Psoas muscle (tissue), 8 donors: Measurements from ENCODE around the gene PDZRN4. TPM values are rescaled to one million over a fixed set of nuclear protein-coding genes. Genes with fewer than 3 reads are reported as not detected.

ENCODE experiments used
- ATAC-seq, 4 donors: fragments of 200-7000 bp; cut with Tn5 transposase; one replicate each; pipeline ENCODE4 v1.9.1; 2020; ENCODE audit warnings: moderate library complexity in 3 of 4, mild to moderate bottlenecking in 2 of 4
- DNase-seq, 2 donors: peaks; one replicate each; pipeline ENCODE4 v3.0.0-alpha.2; 2020
- H3K27ac ChIP-seq: fragments of 200-600 bp; one replicate; pipeline ENCODE4 v1.8.0; 2022
- H3K27me3 ChIP-seq, 3 donors: fragments of 200-600 bp in 1 of 3; one replicate each; pipeline versions ENCODE4 v1.6.1 to v1.8.0; 2013 to 2022; ENCODE audit warnings: low read length in 2 of 3, mild to moderate bottlenecking in 2 of 3, moderate library complexity in 1 of 3; ENCODE audit not compliant: insufficient read depth in 3 of 3
- H3K36me3 ChIP-seq, 2 donors: fragments of 200-600 bp in 1 of 2; one replicate each; pipeline versions ENCODE4 v1.6.1 to v1.8.0; 2013 to 2022; ENCODE audit warnings: low read depth in 1 of 2, mild to moderate bottlenecking in 1 of 2, moderate library complexity in 1 of 2; ENCODE audit not compliant: insufficient read depth in 1 of 2
- H3K4me1 ChIP-seq: fragments of 200-600 bp; one replicate; pipeline ENCODE4 v1.8.0; 2022
- H3K4me3 ChIP-seq: fragments of 200-600 bp; one replicate; pipeline ENCODE4 v1.8.0; 2022; ENCODE audit warnings: mild to moderate bottlenecking
- H3K9me3 ChIP-seq: fragments of 200-600 bp; one replicate; pipeline ENCODE4 v1.8.0; 2022
- CTCF ChIP-seq: fragments of 200-600 bp; IDR thresholded peaks from one replicate; pipeline ENCODE4 v1.8.0; 2022; ENCODE audit warnings: antibody characterized with exemption
- WGBS, 3 donors: extraction: QIAGEN DNeasy Blood & Tissue Kit; methylation state at CpG; one replicate each; pipeline versions ENCODE4 v1.1.6 to v1.1.7; 2013; 5-methylcytosine and 5-hydroxymethylcytosine counted together
- intact Hi-C, 2 donors: fragments of 100-400 bp; cut with DNase I; formaldehyde crosslinking; loops; one replicate each; pipeline versions ENCODE4 v1.11.0 to v1.14.2; 2022
- polyA plus RNA-seq, 3 donors: library from polyadenylated mRNA; stranded (reverse); fragments of 200-250 nt; gene quantifications; one replicate each; pipeline ENCODE4 v1.2.3, GENCODE V29; 2013
- total RNA-seq, 4 donors: library from RNA; stranded (reverse); fragmentation: NEBNext Ultra II Directional in 2 of 4; extraction: Animal tissue kit (Norgen Biotek cat#: 25700) in 2 of 4; gene quantifications; one replicate each; pipeline versions ENCODE4 v1.2.1 to v1.2.4, GENCODE V29; 2021 to 2023
- donor health status: healthy with polysubstance abuse.
- donor health status: DM: no; HTN: no; CAD: no; lungs with moderate emphysema.
- donor health status: Bipolar disorder and iron deficiency.
- donor health status: healthy.
- donor health status: DM: yes; HTN: yes; CAD: no.
- donor health status: DM: no; HTN: no; CAD: no.
- donor health status: DM: no; HTN: no; CAD: no.
- donor health status: DM: yes; HTN: yes; CAD: no.

PDZRN4 gene
- total and polyA plus RNA-seq, 7 donors = 0.11 to 0.39 (median 0.20) TPM; not detected in 1

GRCh38 chr12:41380878-41381277, 192.8 kb downstream of the PDZRN4 start:
- Histone ChIP-seq H3K4me3 (no peak overlapping the region), H3K9me3 (peaks cover 4% of the 10 kb centered on the region), H3K36me3 (no peaks in the 10 kb centered on the region), H3K27me3 (no peaks in the 10 kb centered on the region), H3K4me1 (no peaks in the 10 kb centered on the region), H3K27ac (no peak overlapping the region)
- TF ChIP-seq CTCF = no peak
- ATAC-seq (no peak), DNase-seq (no peak)
- intact Hi-C loops = no loop called here

GRCh38 chr12:41402801-41403200, 214.7 kb downstream of the PDZRN4 start:
- DNase-seq (no peak), ATAC-seq (no peak)
- WGBS, 3 donors = 86 to 87% (median 87%) methylated on average over 6 of the region's 6 CpGs
- no peak for TF ChIP-seq CTCF
- H3K36me3 ChIP-seq = no peaks in the 10 kb centered on the region
- no peak overlapping the region for H3K4me3 ChIP-seq
- H3K27ac ChIP-seq = no peak overlapping the region
- H3K27me3 ChIP-seq = no peaks in the 10 kb centered on the region
- no peaks in the 10 kb centered on the region for H3K9me3 ChIP-seq
- intact Hi-C loops = no loop called here
- no peaks in the 10 kb centered on the region for H3K4me1 ChIP-seq

- 40 to 53% (median 42%) methylated on average over 3 of the region's 3 CpGs for WGBS, 3 donors
- H3K27ac ChIP-seq = no peak overlapping the region
- DNase-seq (no peak), ATAC-seq (no peak)
- no peak overlapping the region for H3K4me3 ChIP-seq
- TF ChIP-seq CTCF = no peak
- H3K4me1 ChIP-seq = no peaks in the 10 kb centered on the region
- H3K9me3 ChIP-seq = no peaks in the 10 kb centered on the region
- intact Hi-C loops = no loop called here
- no peaks in the 10 kb centered on the region for H3K36me3 ChIP-seq
- H3K27me3 ChIP-seq = no peaks in the 10 kb centered on the region
These were observed 219.2 kb downstream of the PDZRN4 start for GRCh38 chr12:41407232-41407799.

- no peaks in the 10 kb centered on the region for H3K36me3 ChIP-seq
- ATAC-seq (no peak), DNase-seq (no peak)
- H3K9me3 ChIP-seq = no peaks in the 10 kb centered on the region
- no peak for TF ChIP-seq CTCF
- H3K4me3 ChIP-seq = no peak overlapping the region
- intact Hi-C loops = no loop called here
- no peaks in the 10 kb centered on the region for H3K27me3 ChIP-seq
- H3K27ac ChIP-seq = no peak overlapping the region
- H3K4me1 ChIP-seq = no peaks in the 10 kb centered on the region
- WGBS, 3 donors = 64 to 81% (median 68%) methylated on average over 2 of the region's 2 CpGs
These were observed 221.5 kb downstream of the PDZRN4 start for GRCh38 chr12:41409628-41410027.

GRCh38 chr12:41418586-41418985, 230.5 kb downstream of the PDZRN4 start:
- WGBS, 3 donors = 37 to 42% (median 39%) methylated on average over 3 of the region's 3 CpGs
- no peaks in the 10 kb centered on the region for H3K36me3 ChIP-seq
- ATAC-seq (no peak), DNase-seq (no peak)
- intact Hi-C loops = no loop called here
- no peaks in the 10 kb centered on the region for H3K27me3 ChIP-seq
- H3K4me3 ChIP-seq = no peak overlapping the region
- H3K4me1 ChIP-seq = no peaks in the 10 kb centered on the region
- H3K27ac ChIP-seq = no peak overlapping the region
- H3K9me3 ChIP-seq = no peaks in the 10 kb centered on the region
- no peak for TF ChIP-seq CTCF
